ENCODE results near the gene DCUN1D2.
"Not testable (repeated sequence)": the region's sequence is repeated elsewhere in the genome, so short reads cannot be mapped to it uniquely, and the experiment has no call there.

DCUN1D2 gene

DNA sequence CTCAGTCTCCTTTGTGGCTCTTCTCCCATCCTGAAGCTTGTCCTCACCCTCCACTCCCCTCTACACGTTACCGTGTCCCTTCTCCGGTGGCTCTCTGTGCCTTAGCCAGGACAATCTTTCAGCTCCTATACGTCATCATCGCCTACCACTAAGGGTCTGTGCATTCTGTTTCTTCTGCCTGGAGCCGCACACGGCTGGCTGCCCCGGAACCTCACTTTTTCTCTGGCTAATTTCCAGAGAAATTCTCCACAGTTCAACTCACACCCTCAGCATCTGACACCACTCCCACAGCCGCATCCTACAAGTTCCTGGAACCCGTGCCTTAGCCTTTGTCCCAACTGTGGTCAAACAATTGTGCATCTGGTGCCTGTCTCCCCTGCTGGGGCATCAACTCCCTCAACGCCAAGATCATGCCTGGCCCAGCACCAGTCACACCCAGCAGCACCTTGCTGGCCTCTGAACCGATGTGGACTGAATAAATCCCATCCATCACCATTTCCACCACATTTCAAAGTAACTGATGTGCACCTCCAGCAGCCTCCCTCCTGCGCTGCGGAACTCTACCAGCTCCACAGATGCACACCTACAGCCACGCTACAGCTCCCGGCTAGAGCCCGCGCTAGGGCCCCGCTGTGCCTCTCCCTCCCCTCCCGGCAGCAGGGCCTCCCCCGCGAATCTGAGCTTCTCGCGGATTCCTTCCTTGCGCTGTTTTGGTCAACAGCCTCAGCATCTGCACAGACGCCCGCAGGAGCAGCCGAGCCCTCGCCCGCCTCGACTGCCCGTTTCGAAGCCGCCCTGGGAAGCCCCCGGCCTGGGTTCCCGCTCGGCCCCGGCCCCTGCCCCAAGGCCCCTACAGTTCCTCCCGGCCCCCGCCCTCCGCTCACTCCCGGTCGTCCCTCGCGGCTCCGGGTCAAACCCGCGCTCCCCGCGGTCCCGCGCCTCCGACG is 689 bp downstream of the DCUN1D2 start:
- no peak for DNase-seq (ENCODE audit: low read depth in 3 of 3)

DNA sequence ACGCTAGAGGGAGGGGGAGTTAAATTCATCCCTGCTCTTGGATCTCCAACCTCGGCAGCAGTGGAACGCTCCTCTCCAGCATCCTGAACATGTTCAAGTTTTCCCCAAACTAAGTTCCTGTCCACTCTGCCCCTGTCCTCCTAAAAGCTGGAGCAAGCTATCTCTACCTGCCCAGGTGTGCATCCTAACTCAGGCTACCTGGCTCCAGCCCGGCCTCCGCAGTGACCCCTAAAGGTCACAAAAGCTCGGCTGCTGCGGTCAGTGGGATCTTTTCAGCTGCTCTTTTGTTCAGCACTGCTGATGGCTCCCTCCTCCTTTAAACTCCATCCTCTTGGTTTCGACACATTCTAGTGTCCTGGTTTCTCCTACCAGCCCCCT is 1.4 kb downstream of the DCUN1D2 start:
- no peak for DNase-seq (ENCODE audit: low read depth in 3 of 3)

DNA sequence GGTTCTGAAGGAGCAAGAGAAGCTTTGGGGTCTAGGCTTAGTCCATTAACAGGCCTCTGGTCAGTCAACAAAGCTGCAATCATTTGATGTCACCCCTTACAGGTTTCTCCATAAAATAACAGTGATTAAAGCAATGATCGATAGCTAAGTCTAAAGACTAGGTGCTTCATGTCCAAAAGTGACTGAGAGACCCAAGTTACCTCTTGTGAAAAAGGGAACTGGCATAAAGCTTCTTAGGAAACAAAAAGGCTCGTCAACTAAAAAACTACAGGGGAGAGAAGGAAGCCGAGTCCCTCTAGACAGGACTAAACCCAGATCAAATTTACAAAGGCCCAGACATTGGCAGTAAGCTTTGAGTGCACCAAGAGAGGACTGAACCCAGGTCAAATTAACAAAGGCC is 2.2 kb downstream of the DCUN1D2 start:
- no peak for DNase-seq (ENCODE audit: low read depth in 3 of 3)

DNA sequence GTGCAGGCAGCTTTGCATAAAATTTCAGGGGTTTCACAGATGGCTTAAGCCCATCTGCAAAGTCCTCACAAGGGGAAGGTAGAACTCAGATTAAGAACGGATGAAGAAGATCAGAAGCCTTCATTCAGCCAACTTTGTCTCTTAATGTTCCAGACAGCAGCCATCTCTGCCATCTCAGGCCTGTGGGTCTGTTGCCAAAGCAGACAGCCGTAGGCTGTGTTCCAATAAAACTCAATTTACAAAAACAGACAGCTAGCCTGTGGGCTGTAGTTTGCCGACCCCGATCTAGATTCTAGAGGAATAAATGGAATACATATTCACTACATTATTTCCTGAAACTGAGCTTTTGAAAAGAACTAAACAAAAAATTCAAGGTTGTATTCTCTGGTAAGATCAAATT is 3.8 kb downstream of the DCUN1D2 start:
- no peak for DNase-seq (ENCODE audit: low read depth in 3 of 3)

DNA sequence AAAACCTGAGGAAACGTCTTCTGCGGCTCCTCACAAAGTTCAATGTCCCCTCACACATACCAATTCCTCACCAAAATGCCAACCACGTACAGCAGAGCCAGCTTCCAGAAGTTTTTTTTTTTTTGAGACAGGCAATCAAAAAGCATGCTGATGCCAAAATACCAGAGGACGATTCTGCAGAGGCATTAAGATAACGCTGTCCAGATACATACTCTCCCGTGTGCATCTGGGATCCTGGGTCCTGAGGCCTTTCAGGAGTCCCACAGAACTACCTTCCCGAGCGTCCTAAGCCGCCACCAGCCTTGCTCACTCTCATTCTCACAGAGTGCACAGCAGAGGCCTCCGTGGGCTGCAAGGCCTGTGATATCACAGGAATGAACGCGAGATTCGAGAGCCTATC is 5.0 kb downstream of the DCUN1D2 start:
- DNase-seq (ENCODE audit: low read depth in 3 of 3): no peak

DNA sequence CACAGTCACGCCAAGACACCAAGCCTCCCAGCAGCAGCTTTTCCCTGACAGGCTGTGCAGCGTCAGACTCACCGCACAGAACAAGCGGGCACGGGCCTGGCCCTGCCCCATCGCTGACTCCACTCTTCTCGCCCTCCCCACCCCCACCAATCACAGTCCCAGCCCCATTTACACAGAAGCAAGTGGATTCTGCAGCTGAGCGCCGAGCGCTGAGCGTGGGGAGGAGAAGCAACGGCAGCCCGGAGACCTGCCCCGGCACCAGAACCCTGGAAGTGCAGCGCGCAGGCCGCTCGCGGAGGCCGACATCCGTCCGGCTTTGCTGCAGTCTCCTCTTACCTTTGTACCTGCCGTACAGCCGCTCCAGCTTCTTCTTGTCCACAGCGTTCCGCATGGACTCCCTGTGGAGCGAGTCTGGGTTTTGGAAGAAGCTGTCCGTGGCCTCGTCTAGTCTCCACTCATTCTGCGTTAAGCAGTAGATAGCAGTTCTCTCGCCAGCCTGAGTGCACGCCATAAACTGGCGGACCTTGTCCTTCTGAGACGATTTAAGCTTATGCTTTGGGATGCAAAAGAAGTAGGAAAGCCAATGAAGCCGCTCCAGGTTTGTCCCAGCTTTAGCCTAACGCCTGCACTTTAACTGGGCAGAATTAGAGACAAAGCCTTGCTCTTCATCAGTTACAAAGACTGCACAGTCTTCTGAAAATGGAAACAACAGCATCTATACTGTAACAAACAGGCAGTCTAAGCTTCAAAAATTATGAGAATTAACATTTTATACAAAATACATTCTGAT is 6.8 kb downstream of the DCUN1D2 start:
- DNase-seq (ENCODE audit: low read depth in 3 of 3): no peak

DNA sequence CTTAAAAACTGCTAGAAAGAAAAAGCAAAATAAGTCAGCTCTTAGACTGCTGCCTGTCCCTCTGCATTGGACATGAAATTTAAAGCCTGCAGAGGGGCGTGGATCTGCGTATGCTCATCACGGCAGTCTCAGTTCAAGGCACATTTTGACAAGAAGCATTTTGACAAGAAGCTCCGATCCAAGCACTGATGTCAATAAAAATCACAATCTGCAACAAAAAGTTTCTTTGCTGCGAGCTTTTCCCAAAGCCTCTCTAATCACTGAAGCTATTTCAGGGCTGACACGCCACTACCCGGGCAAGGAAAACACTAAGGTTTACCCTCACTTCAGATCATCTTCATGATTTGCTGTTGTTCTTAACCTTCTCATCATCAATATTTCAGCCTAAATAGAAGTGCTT is 7.4 kb downstream of the DCUN1D2 start:
- no peak for DNase-seq (ENCODE audit: low read depth in 3 of 3)

DNA sequence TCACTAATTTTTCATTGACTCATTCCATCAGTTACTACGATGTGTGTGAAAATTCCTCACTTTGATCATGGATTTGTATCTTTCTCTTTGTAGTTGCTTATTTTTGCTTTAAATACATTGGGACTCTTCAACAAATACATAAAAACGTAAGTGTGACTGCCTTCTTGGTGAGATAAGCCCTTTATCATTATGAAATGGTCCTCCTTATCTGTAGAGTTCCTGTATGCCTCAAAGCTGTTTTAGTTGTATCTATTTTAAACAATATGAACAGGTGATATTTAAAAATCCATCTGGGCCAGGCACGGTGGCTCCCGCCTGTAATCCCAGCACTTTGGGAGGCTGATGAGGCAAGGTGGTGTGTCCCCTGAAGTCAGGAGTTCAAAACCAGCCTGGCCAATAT is 11.3 kb downstream of the DCUN1D2 start:
- DNase-seq (ENCODE audit: low read depth in 3 of 3): no peak

DNA sequence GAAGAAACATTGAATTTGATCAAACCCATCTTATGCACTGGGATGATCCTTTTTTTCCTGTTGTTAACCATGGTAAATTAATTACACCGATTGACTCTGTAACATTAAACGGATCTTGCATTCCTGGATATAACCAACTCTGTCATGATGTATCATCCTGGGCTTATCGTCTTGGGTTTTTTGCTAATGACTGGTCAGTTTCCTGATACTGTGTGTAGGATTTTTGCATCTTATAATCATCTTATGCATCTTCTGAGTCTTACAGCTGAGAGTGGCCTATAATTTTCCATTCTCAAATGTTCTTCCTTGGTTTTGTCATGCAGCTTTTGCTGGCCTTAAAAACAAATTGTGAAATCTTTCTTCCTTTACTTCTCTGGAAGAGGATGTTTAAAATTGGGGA is 12.8 kb downstream of the DCUN1D2 start:
- no peak for DNase-seq (ENCODE audit: low read depth in 3 of 3)

DNA sequence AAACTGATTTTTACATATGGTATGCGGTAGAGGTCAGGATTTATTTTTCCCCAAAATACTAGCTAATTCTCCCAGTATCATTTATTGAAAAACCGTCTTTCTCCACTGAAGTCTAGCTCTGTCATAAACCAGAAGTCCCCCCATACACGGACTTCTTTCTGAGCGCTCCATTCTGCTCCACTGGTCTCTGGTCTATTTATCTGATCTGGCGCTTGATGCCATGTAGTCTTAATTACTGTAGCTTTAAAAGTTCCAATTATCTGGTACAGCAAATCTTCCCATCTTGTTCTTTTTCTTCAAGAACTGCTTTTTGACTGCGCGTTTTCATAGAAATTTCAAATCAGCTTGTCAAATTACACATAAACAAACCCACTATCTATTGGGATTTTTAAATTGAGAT is 13.7 kb downstream of the DCUN1D2 start:
- no peak for DNase-seq (ENCODE audit: low read depth in 3 of 3)

DNA sequence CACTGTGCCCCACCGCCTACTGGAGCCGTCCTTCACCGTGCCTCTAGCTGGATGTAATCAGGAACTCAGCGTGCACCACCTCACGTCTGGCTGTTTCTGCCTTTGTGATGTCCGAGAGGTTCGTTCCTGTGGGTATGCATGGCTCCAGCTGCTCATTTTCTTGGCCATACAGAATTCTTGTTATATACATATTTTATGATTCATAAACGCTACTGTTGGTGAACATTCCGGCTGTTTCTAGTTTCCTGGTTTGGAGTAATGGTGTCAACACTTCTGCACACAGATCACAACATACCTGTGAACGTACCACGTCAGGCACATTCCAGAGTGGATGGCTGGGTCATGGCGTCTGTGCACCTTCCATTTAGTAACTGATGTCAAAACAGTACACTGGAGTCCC is 14.6 kb downstream of the DCUN1D2 start:
- DNase-seq (ENCODE audit: low read depth in 3 of 3): no peak

DNA sequence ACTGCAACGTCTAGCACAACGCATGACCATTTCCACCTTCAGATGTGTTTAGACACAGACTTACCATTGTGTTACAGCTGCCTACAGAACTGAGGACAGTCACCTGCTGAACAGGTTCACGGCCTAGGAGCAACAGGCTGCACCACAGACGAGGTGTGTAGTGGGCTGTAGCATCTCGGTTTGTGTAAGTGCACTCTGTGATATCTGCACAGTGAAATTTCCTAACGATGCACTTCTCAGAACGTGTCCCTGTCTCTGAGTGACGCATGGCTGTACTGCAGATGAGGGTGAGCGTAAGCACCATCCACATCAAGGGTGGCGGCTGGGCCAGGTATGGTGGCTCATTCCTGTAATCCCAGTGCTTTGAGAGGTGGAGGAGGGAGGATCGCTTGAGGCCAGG is 15.2 kb downstream of the DCUN1D2 start:
- DNase-seq (ENCODE audit: low read depth in 3 of 3): no peak

DNA sequence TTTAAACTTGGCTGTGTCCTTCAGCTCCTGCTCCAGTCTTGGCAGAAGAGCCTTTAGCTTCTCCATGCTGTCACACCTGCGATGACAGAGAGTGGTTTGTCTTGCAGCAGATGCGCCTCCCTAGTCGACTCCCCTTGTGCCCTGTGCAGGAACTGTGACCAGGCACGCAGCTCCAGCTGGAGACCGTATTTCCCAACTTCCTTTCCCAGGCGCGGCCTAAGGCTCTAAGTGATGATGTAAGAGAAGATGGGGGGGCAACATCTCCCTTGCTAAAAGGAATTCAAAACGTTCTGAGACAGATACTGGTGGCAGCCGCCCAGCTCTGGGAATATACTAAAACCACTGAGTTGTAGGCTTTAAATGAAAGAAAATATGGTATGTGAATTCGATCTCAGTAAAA is 16.3 kb downstream of the DCUN1D2 start:
- no peak for DNase-seq (ENCODE audit: low read depth in 3 of 3)

DNA sequence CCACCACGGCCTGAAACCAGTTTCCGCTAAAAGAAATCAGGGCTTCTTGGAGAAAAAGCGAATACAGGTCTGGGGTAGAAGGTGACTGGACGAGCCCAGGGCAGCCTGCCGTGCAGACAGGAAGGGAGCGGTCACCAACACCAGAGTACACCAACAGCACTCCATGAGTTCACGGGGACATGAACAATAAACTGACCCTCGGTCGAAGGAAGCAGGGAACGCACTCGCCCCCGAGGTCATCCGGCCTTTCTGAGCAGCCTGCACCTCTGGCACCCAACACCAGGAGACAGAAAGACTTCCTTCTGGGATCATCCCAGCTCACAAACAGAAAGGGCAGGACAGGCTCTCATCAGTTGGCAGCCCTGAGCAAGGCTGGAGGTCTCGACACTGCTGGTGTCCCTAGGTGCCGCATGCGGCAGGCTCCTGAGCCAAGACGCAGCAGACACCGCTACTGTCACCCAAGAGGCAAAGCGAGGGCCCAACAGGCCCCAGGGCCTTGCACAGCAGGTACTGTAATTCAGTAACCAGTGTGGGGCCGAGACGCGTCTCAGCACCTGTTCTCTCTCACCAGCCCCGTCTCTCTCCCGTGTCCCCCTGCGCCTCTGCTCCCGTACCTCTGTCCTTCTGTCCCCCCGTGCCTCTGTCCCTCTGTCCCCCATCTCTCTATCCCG is 18.0 kb downstream of the DCUN1D2 start:
- DNase-seq (ENCODE audit: low read depth in 3 of 3): no peak

DNA sequence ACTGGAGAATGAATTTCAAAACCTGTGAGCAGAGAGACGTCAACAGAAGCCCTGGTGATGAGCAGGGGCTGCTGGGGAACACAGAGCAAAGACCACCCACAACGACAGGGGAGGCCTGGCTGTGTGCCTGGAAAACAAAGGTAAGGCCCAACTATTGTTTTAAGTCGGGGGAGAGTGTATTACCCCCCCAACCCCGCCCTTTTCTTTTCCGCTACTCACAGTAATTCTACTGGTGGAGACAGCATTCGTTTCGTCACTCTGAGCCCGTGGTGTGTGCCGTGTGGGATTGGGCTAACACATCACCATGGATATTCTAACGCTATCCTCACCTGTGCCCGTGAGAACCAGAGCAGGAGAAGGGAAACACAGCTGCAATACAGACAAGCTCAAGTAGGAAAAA is 18.7 kb downstream of the DCUN1D2 start:
- no peak for DNase-seq (ENCODE audit: low read depth in 3 of 3)

DNA sequence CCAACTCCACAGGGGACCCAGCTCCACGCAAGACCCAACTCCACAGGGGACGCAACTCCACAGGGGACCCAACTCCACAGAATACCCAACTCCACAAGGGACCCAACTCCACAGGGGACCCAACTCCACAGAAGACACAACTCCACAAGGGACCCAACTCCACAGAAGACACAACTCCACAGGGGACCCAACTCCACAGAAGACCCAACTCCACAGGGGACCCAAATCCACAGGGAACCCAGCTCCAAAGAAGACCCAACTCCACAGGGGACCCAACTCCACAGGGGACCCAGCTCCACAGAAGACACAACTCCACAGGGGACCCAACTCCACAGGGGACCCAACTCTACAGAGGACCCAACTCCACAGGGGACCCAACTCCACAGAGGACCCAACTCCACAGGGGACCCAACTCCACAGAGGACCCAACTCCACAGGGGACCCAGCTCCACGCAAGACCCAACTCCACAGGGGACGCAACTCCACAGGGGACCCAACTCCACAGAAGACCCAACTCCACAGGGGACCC is 19.8 kb downstream of the DCUN1D2 start:
- DNase-seq (ENCODE audit: low read depth in 3 of 3): not testable (repeated sequence)

DNA sequence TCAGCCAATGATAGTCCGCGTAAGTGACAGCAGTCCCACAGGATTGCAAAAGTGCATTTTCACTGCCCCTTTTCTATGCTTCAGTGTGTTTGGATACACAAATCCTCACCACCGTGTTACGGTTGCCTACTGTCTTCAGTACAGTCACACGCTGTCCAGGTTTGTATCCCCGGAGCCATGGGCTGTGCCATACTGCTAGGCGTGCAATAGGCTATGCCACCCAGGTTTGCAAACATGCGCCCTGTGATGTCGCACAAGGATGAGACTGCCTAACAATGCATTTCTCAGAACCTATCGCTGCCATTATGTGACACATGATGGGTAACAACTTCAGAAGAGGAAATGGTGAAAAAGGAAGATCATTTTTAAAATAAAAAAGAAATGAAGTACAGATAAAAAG is 20.4 kb downstream of the DCUN1D2 start:
- DNase-seq (ENCODE audit: low read depth in 3 of 3): no peak

DNA sequence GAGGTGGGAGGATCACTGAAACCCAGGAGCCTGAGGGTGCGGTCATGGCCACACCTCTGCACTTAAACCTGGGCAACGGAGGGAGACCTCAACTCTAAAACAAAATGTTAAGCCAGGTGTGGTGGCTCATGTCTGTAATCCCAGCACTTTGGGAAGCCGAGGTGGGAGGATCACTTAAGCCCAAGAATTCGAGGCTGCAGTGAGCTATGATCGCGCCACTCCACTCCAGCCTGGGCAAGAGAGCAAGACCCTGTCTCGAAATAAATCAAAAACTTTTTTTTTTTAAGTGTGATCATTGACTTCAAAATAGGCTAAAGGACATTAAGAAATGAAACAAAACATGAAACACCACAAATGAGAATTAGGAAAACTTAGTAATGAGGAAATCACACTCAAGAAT is 20.9 kb downstream of the DCUN1D2 start:
- DNase-seq (ENCODE audit: low read depth in 3 of 3): no peak

DNA sequence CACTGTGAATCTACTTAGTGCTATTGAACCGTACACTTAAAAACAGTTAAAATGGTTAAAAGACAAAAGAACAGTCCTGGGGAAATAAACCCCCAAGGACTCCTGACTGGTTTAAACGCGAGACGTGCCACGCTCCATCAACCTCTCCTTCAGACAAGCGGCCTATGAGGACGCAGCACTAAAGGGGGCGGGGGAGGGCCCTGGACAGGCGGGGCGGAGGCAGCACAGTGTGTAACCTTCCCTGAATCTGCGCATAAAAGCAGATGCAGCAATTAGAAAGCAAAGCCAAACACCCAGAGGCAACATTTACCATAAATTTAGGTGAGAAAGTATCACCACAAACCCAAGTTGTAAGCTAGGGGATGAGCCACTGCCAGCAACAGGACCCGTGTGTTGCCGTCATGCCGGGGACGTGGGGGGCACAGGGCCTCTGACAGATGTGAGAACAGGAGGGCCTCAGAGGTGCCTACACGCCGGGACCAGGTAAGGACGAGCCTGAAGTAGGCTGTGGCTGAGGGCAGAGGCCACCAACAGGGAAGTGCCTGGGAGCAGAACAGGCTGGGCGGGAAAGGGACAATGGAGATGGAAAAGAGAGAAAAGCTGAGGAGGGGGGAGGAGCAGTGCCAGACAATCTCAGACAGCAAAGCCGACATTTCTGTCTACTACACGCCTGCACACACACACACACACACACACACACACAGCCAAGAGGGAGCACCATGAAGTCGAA is 21.9 kb downstream of the DCUN1D2 start:
- no peak for DNase-seq (ENCODE audit: low read depth in 3 of 3)

DNA sequence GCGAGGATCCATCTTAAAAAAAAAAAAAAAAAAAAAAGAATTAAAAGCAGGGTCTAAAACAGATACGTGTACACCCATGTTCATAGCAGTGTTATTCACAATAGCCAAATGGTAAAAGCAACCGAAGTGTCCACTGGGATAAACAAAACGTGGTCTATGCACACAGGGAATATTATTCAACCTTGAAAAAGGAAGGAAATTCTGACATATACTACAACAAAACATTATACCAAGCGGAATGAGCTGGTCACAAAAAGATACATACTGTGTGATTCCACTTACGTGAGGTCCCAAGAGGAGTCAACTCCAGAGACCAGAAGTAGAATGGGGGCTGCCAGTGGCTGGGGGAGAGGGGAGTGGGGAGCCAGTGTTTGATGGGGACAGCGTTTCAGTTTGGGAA is 22.5 kb downstream of the DCUN1D2 start:
- DNase-seq (ENCODE audit: low read depth in 3 of 3): no peak

DNA sequence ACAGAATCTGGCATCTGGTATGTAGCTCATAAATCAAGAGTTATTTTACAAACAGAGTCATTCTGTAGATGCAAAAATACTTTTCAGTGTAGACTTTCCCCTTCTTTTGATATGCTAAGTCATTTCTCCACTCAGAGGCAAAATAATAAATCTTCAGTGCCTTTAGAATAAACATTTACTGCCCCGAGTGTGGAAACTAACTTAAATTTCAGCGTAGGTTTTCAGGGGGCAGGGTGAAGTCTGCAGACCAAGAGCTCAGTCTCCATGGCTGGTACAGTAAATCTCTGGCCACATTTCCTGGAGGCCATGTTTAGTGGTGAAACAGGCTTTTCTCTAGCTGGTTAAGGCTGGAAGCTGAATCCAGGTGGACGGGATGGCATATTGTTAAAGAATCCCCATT is 24.1 kb downstream of the DCUN1D2 start:
- no peak for DNase-seq (ENCODE audit: low read depth in 3 of 3)

DNA sequence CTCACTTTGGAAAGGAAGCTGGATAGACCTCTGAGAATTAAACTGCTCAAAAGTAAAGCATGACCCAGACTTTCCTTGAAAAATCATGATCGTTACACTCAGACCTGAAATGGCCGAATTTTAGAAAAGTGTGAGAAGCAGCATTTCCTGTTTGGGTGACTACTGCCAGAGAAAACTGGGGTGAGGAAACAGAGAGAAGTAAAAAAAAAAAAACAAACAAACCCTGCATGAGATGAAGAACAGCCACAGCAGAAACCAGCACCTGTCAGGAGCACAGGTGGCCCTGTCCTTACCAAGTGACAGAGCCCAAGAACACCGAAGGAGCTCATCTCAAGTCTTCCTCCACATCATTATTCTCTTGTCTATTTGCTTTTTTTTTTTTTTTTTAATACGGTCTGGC is 25.2 kb downstream of the DCUN1D2 start:
- no peak for DNase-seq (ENCODE audit: low read depth in 3 of 3)
